Measurements from ENCODE around the gene EYS.

Gene EYS

GRCh38 chr6:64227863-64228262, 1479.2 kb downstream of the EYS start:
- no peak overlapping the region for H3K4me3 ChIP-seq (ENCODE audit: control insufficient read depth, low read depth, low read length)
- DNase-seq (ENCODE audit: low read depth) = peak; percentile 18
- no peak for TF ChIP-seq CTCF (conservative IDR thresholded peaks at IDR 0.05; ENCODE audit: control insufficient read depth, insufficient read depth, low read depth, low read length)

GRCh38 chr6:64225503-64225902, 1481.5 kb downstream of the EYS start:
- DNase-seq (ENCODE audit: low read depth) = peak; percentile 45
- no peak overlapping the region for H3K4me3 ChIP-seq (ENCODE audit: control insufficient read depth, low read depth, low read length)
- no peak for TF ChIP-seq CTCF (conservative IDR thresholded peaks at IDR 0.05; ENCODE audit: control insufficient read depth, insufficient read depth, low read depth, low read length)

GRCh38 chr6:64224819-64225218, 1482.2 kb downstream of the EYS start:
- no peak overlapping the region for H3K4me3 ChIP-seq (ENCODE audit: control insufficient read depth, low read depth, low read length)
- no peak for TF ChIP-seq CTCF (conservative IDR thresholded peaks at IDR 0.05; ENCODE audit: control insufficient read depth, insufficient read depth, low read depth, low read length)
- peak; percentile 95 for DNase-seq (ENCODE audit: low read depth)

- H3K4me3 ChIP-seq (ENCODE audit: control insufficient read depth, low read depth, low read length) = no peak overlapping the region
- no peak for TF ChIP-seq CTCF (conservative IDR thresholded peaks at IDR 0.05; ENCODE audit: control insufficient read depth, insufficient read depth, low read depth, low read length)
- no peak for DNase-seq (ENCODE audit: low read depth)
Observed at GRCh38 chr6:64221776-64222175, 1485.2 kb downstream of the EYS start.

DNA sequence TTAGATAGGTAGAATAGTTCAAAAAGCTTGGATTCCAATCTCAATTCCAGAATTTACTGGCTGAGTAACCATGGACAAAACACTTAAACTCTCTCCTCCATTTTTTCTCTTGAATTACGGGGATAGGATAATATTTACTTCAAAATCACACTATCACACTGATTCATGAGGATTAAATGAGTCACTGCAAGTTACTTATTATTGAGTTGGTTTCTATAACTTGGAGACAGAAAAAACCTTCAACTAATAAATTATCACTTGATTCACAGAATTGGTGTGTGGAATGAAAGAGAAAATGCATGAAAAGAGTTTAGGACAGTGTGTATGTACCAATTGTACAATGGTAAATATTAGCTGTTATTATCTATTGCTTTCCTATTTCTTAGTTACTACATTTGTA, 1486.2 kb downstream of the EYS start:
- no peak overlapping the region for H3K4me3 ChIP-seq (ENCODE audit: control insufficient read depth, low read depth, low read length)
- DNase-seq (ENCODE audit: low read depth) = peak; percentile 15
- no peak for TF ChIP-seq CTCF (conservative IDR thresholded peaks at IDR 0.05; ENCODE audit: control insufficient read depth, insufficient read depth, low read depth, low read length)

DNA sequence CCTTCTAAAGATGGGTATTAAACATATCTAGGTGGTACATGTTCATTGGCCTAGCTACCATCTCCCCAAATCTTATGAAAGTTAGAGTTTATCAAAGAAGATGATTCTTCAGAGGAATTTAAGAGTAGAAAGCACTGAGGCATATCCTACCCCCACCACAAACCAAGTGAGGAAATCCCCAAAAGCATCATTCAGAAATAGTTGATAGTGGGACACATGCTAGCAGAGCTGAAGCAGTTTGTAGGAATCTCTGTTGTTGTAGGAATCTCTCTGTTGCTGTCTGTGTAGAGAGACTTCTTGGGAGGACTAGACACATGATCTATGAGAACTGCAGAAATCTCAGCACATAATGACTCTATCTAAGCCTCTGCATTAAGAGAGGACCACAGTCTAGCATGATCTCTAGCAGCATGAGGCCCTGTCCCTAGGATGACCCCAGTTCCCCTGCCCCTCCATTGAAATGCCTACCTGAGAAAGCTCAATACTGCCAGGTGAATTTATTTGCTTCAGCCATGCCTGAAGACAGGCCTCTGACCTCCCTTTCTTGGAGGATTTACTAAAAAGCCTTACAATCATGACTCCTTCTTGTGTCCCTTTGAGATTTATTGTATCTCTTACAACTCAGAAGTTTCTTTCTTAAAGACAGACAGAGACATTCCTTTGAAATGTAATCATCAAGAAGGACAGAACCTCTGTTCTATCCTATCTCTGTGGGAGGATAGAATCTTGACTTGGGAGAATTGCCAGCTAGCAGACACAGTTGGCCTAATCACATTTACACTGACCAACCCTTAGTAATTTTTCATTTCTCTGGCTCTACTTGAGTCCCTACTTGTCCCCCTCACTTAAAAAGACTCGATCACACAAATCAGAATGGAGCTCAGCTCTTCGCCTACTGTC, 1489.1 kb downstream of the EYS start:
- H3K4me3 ChIP-seq (ENCODE audit: control insufficient read depth, low read depth, low read length) = no peak overlapping the region
- TF ChIP-seq CTCF (conservative IDR thresholded peaks at IDR 0.05; ENCODE audit: control insufficient read depth, insufficient read depth, low read depth, low read length) = no peak
- peak; percentile 72 for DNase-seq (ENCODE audit: low read depth)

Data from fibroblast of mammary gland (primary cell).